HG03039 (cell line): ENCODE measurements around the gene TBC1D7.

Source experiments
- ATAC-seq: cut with Tn5 transposase; IDR thresholded peaks from one replicate; pipeline ENCODE4 v1.9.1; 2021; ENCODE audit warnings: mild to moderate bottlenecking, moderate library complexity; ENCODE audit not compliant: unreplicated experiment

The TBC1D7 gene

GRCh38 chr6:13328076-13328874 is at the start of gene TBC1D7:
TBC1D7 (minus strand) TSS chr6:13328537; CDS start chr6:13326898, 1,639 bp downstream.
- peak; percentile 92 for ATAC-seq

GRCh38 chr6:13377054-13377758 is 48.9 kb upstream of the TBC1D7 start:
- no peak for ATAC-seq

- no peak for ATAC-seq
Measured at GRCh38 chr6:13375360-13375878, 47.1 kb upstream of the TBC1D7 start.

- no peak for ATAC-seq
Measured at GRCh38 chr6:13373919-13374318, 45.6 kb upstream of the TBC1D7 start.

GRCh38 chr6:13373488-13373886 is 45.1 kb upstream of the TBC1D7 start:
- no peak for ATAC-seq

- ATAC-seq, result no peak
Measured at GRCh38 chr6:13372688-13373487, 44.6 kb upstream of the TBC1D7 start.

- no peak for ATAC-seq
Measured at GRCh38 chr6:13372076-13372475, 43.7 kb upstream of the TBC1D7 start.

- no peak for ATAC-seq
Measured at GRCh38 chr6:13371421-13372072, 43.2 kb upstream of the TBC1D7 start.

GRCh38 chr6:13370623-13371022 is 42.3 kb upstream of the TBC1D7 start:
- ATAC-seq, result no peak

- no peak for ATAC-seq
Measured at GRCh38 chr6:13369591-13369990, 41.3 kb upstream of the TBC1D7 start.

- no peak for ATAC-seq
Measured at GRCh38 chr6:13368731-13369115, 40.4 kb upstream of the TBC1D7 start.

GRCh38 chr6:13368079-13368730 is 39.9 kb upstream of the TBC1D7 start:
- ATAC-seq, result no peak

GRCh38 chr6:13367396-13367795 is 39.1 kb upstream of the TBC1D7 start:
- ATAC-seq, result no peak

GRCh38 chr6:13365320-13365719 is 37.0 kb upstream of the TBC1D7 start:
- no peak for ATAC-seq

GRCh38 chr6:13364842-13365241 is 36.5 kb upstream of the TBC1D7 start:
- no peak for ATAC-seq

GRCh38 chr6:13362412-13362811 is 34.1 kb upstream of the TBC1D7 start:
- ATAC-seq, result no peak

- ATAC-seq, result no peak
Measured at GRCh38 chr6:13360671-13361540, 32.6 kb upstream of the TBC1D7 start.

GRCh38 chr6:13359287-13359686 is 30.9 kb upstream of the TBC1D7 start:
- no peak for ATAC-seq

- ATAC-seq, result no peak
Measured at GRCh38 chr6:13358511-13358910, 30.2 kb upstream of the TBC1D7 start.
